ENCODE results near the gene ARHGAP25.

The ARHGAP25 gene, protein sequence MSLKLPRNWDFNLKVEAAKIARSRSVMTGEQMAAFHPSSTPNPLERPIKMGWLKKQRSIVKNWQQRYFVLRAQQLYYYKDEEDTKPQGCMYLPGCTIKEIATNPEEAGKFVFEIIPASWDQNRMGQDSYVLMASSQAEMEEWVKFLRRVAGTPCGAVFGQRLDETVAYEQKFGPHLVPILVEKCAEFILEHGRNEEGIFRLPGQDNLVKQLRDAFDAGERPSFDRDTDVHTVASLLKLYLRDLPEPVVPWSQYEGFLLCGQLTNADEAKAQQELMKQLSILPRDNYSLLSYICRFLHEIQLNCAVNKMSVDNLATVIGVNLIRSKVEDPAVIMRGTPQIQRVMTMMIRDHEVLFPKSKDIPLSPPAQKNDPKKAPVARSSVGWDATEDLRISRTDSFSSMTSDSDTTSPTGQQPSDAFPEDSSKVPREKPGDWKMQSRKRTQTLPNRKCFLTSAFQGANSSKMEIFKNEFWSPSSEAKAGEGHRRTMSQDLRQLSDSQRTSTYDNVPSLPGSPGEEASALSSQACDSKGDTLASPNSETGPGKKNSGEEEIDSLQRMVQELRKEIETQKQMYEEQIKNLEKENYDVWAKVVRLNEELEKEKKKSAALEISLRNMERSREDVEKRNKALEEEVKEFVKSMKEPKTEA

GRCh38 chr2:68734688-68735525 is at the start of gene ARHGAP25:
Gene ARHGAP25 (plus strand): TSS chr2:68734811. CDS start chr2:68735200, 389 bp downstream.
- DNase-seq (ENCODE audit: low read depth in 2 of 2): peak; percentile 23 to 55

- no peak for DNase-seq (ENCODE audit: low read depth in 2 of 2)
Measured at GRCh38 chr2:68686178-68686577, 48.4 kb upstream of the ARHGAP25 start.

- DNase-seq (ENCODE audit: low read depth in 2 of 2): no peak
Measured at GRCh38 chr2:68687018-68687417, 47.6 kb upstream of the ARHGAP25 start.

GRCh38 chr2:68689553-68690537 is 44.8 kb upstream of the ARHGAP25 start:
- DNase-seq (ENCODE audit: low read depth in 2 of 2): peak in 1 of 2 donors; percentile 7

- no peak for DNase-seq (ENCODE audit: low read depth in 2 of 2)
Measured at GRCh38 chr2:68690851-68691250, 43.8 kb upstream of the ARHGAP25 start.

GRCh38 chr2:68692511-68692910 is 42.1 kb upstream of the ARHGAP25 start:
- no peak for DNase-seq (ENCODE audit: low read depth in 2 of 2)

GRCh38 chr2:68693951-68694350 is 40.7 kb upstream of the ARHGAP25 start:
- DNase-seq (ENCODE audit: low read depth in 2 of 2): no peak

DNA sequence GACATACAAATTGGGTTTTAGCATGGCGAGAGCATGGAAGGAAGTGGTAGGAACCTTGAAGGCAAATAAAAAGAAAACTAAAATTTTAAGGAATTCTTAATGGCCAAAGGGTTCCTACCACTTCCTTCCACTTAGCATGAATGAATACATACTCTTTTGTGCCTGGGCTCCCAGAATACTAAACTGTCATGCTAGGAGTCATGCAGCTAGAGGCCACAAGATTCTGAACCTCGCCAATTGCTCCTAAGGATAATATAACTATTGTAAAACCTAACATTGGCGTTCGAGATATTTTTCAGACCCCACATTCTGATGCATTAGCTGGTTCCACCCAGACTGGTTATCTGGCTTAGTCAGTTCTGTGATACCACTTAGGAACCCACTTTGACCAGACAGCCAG is 38.6 kb upstream of the ARHGAP25 start:
- DNase-seq (ENCODE audit: low read depth in 2 of 2): no peak

DNA sequence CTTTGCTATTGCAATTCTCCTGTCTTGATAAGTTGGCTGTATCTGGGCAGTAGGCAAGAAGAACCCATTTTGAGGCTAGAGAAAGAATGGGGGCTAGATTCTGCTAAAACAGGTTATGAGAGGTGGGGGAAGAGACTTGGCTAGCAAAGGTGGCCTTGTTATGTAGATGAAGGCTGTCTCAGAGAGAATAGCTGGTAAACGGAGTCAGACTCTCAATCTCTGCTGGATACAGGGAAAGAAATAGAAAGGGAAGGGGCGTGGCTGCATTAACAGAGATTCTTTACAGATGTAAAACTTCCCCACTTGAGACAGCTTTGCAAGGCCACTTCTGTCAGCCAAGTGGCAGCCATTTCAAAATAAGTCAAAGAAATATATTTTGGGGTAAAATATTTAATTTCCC is 38.1 kb upstream of the ARHGAP25 start:
- no peak for DNase-seq (ENCODE audit: low read depth in 2 of 2)

GRCh38 chr2:68698567-68699377 is 35.8 kb upstream of the ARHGAP25 start:
- DNase-seq (ENCODE audit: low read depth in 2 of 2): no peak

DNA sequence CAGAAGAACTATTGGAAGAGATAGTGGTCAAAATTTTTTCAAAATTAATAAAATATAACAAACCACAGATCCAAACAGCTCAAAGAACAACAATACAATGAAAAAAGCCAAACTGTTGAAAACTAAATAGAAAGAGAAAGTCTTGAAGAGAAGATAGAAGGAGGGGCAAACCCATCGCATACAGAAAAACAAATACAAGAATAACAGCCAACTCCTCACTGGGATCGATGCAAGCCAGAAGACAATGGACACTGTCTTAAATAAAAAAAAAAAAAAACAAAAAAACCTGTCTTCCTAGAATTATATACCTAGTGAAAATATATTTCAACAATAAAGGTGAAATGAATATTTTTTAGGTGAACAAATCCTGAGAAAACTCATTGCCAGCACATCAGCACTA is 34.1 kb upstream of the ARHGAP25 start:
- no peak for DNase-seq (ENCODE audit: low read depth in 2 of 2)

GRCh38 chr2:68706637-68707036 is 28.0 kb upstream of the ARHGAP25 start:
- no peak for DNase-seq (ENCODE audit: low read depth in 2 of 2)

DNA sequence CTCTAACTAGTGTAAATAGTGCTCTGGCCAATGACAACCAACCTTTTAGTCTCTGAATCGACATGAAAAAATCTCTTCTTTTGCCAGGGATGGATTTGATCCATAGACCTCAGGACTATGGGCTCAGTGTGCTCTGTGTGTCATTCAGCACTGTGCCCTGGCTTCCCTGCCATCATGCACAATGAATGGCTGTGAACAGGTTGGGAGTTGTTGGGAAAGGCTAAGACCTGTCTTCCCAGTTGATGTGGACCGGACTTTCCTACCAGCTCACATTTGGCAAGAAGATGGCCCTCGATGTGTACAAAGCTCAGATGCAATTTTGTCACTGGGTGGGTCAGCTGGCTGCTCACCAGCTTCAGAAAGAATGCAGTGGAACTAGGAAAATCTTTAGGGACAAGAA is 26.0 kb upstream of the ARHGAP25 start:
- DNase-seq (ENCODE audit: low read depth in 2 of 2): no peak

GRCh38 chr2:68709421-68709911 is 25.1 kb upstream of the ARHGAP25 start:
- no peak for DNase-seq (ENCODE audit: low read depth in 2 of 2)

DNA sequence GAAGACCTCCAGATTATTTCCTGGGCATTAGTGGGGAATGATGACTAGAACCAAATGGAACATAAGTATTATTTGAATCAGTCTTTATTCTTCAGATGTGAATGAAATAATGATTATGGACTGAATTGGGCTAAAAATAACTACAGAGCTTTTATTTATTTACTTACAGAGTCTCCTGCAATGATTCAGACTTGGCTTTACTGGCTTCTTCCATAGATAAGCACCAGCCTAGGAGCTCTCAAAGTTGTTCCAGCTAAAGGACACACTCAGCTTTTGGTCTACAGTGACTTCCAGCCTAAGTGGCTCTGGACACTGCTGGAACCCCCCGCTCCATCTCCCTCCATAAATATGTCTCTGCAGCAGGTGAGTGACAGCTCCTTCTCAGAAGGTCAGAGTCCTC is 24.3 kb upstream of the ARHGAP25 start:
- no peak for DNase-seq (ENCODE audit: low read depth in 2 of 2)

DNA sequence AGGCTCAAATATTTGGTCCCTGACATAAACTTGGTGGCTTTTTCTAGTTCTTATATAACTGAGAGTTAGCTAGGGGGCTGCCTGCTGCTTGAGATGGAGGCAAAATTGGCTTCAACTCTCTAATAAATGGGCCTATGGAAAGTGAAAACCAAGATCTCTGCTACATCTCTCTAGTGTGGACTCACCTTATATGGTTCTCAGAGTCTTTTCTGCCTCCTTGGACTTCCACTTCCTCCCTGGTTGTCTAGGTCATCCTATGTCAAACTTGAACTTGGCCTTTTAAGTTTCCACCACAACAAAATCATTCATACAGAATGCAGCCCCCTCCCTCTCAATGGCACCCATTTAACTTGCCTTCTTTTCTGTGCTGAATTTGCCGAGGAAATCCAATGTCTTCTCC is 23.9 kb upstream of the ARHGAP25 start:
- no peak for DNase-seq (ENCODE audit: low read depth in 2 of 2)

- DNase-seq (ENCODE audit: low read depth in 2 of 2): peak in 1 of 2 donors; percentile 23
Measured at GRCh38 chr2:68714866-68715265, 19.7 kb upstream of the ARHGAP25 start.

- peak in 1 of 2 donors; percentile 20 for DNase-seq (ENCODE audit: low read depth in 2 of 2)
Measured at GRCh38 chr2:68715353-68716041, 19.1 kb upstream of the ARHGAP25 start.

DNA sequence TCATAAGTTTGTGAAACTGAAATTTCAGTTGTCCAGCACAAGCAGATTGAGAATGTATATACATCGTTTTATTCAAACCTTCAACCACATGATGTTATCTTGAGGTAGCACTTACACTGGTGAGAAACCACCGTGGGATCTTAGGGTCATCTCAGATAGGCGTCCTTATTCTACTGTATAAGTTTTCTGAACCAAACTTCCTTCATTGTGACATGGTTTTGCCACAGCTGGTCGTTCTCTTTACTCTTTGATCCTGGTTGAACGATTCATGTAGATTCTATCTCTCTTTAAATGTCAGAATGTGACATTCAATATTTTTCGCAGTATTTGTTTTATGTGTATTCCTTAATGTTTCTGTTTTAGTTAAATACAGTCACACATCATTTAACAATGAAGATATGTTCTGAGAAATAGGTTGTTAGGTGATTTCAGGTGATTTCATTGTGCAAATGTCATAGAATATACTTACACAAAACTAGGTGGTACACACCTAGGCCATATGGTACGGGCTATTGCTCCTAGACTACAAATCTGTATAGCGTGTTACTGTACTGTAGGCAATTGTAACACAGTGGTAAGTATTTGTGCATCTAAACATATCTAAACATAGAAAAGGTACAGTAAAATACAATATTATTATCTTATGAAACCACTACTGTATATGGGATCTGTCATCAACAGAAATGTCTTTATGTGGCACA is 17.9 kb upstream of the ARHGAP25 start:
- DNase-seq (ENCODE audit: low read depth in 2 of 2): no peak

Data from stimulated activated CD8-positive, alpha-beta memory T cell treated with anti-CD3 and anti-CD28 coated beads, Interleukin-2, amount 100 ng/mL, for 48 hours (primary cell).